Right renal pelvis (tissue), 4 donors: Measurements from ENCODE around the gene C9orf153. TPM values are rescaled to one million over a fixed set of nuclear protein-coding genes. Genes with fewer than 3 reads are reported as not detected.

Experiments
- DNase-seq, 4 donors: peaks; one replicate each; pipeline ENCODE4 v3.0.0-alpha.2; 2013; ENCODE audit warnings: low read depth in 4 of 4, low spot score in 3 of 4, missing footprints in 1 of 4
- polyA plus RNA-seq, 4 donors: library from polyadenylated mRNA; unstranded; fragments of 120-200 nt; gene quantifications; one replicate each; pipeline ENCODE4 v1.2.1, GENCODE V29; 2013; ENCODE audit not compliant: insufficient read length in 4 of 4

C9orf153 gene
- polyA plus RNA-seq, 4 donors = 0.15 to 0.20 (median 0.16) TPM; not detected in 1

GRCh38 chr9:86274821-86275643 lies 15.6 kb upstream of the C9orf153 start:
- no peak for DNase-seq

GRCh38 chr9:86272221-86272620 lies 12.8 kb upstream of the C9orf153 start:
- DNase-seq = no peak

- DNase-seq = no peak
Measured at GRCh38 chr9:86263876-86264275, 4.4 kb upstream of the C9orf153 start.

GRCh38 chr9:86262492-86262891 lies 3.0 kb upstream of the C9orf153 start:
- no peak for DNase-seq

GRCh38 chr9:86257391-86257790 lies 2.1 kb downstream of the C9orf153 start:
- DNase-seq = no peak

- no peak for DNase-seq
Measured at GRCh38 chr9:86256653-86257052, 2.8 kb downstream of the C9orf153 start.

GRCh38 chr9:86253577-86253976 lies 5.9 kb downstream of the C9orf153 start:
- no peak for DNase-seq

- DNase-seq = no peak
Measured at GRCh38 chr9:86252870-86253269, 6.6 kb downstream of the C9orf153 start.

GRCh38 chr9:86250123-86250522 lies 9.3 kb downstream of the C9orf153 start:
- no peak for DNase-seq

GRCh38 chr9:86248746-86249145 lies 10.7 kb downstream of the C9orf153 start:
- no peak for DNase-seq

- DNase-seq = no peak
Measured at GRCh38 chr9:86246752-86247161, 12.7 kb downstream of the C9orf153 start.

- DNase-seq = no peak
Measured at GRCh38 chr9:86242071-86242470, 17.4 kb downstream of the C9orf153 start.

- no peak for DNase-seq
Measured at GRCh38 chr9:86241216-86241615, 18.2 kb downstream of the C9orf153 start.

GRCh38 chr9:86238861-86239770 lies 20.3 kb downstream of the C9orf153 start:
- no peak for DNase-seq

- no peak for DNase-seq
Measured at GRCh38 chr9:86230858-86231257, 28.6 kb downstream of the C9orf153 start.

GRCh38 chr9:86222667-86223066 lies 36.8 kb downstream of the C9orf153 start:
- DNase-seq = no peak

- no peak for DNase-seq
Measured at GRCh38 chr9:86219606-86220005, 39.9 kb downstream of the C9orf153 start.

GRCh38 chr9:86217076-86217755 lies 42.2 kb downstream of the C9orf153 start:
- no peak for DNase-seq

GRCh38 chr9:86207193-86207592 lies 52.3 kb downstream of the C9orf153 start:
- no peak for DNase-seq

- no peak for DNase-seq
Measured at GRCh38 chr9:86202338-86202882, 57.0 kb downstream of the C9orf153 start.
